C4-2B (cell line): ENCODE data around the gene MTNR1A.

ENCODE experiments used
- H3K27ac ChIP-seq: fragments of 450-650 bp; 2 replicates; pipeline ENCODE4 v1.5.1; 2017
- CTCF ChIP-seq: fragments of 450-650 bp; conservative IDR thresholded peaks from 2 replicates; pipeline ENCODE4 v1.5.1; 2017; ENCODE audit warnings: mild to moderate bottlenecking
- ZFX ChIP-seq: fragments of 450-650 bp; IDR thresholded peaks from 2 replicates; pipeline ENCODE4 v1.6.1; 2017

The MTNR1A gene

DNA sequence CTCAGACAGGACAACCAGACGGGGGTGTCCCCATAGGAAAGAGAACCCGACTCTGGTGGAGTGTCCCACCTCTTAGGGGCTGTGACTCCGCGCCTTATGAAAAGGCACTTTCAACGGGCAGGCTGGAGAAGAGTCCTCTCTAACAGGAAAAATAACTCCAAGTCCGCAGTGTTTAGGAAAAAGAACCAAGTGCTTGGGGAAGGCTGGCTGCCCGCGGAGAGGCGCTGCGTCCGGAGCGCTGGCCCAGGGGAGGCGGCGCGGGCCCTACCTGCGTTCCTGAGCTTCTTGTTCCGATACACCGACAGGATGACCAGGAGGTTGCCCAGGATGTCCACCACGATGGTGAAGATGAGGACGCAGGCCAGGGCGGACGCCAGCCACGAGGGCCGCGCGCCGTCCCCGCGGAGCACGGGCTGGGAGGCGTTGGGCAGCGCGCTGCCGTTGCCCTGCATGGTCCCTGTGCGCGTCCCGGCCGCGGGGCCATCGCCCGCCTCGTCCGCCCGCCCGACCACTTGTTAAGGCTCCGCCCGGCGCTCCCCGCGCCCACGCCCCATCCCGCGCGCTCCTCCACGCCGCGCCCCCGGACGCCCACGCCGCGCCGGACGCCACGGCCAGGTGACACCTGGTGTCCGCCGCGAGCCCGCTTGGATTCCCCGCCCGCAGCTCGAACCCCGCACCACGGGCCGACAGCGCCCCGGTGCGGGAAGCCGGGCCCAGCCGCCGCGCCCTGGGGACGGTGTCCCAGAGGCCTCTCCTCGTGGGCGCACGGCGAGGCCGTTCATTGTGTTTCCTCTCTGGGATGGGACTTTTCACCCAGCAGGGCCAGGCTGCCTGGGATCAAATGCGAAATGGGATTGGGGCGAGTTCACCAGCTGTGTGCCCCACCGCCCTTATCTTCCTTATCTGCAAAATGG lies at the start of gene MTNR1A:
MTNR1A (minus strand) TSS at position 654 of the 914 bp plus-strand sequence; CDS start at position 452, 202 bp downstream.
- TF ChIP-seq CTCF (peak; percentile 34), ZFX (no peak)
- H3K27ac ChIP-seq: no peak within 1 kb of the TSS

- TF ChIP-seq CTCF: no peak
- no peak for TF ChIP-seq ZFX
- no peak overlapping the region for H3K27ac ChIP-seq
Measured at GRCh38 chr4:186604124-186604807, 48.9 kb upstream of the MTNR1A start.

DNA sequence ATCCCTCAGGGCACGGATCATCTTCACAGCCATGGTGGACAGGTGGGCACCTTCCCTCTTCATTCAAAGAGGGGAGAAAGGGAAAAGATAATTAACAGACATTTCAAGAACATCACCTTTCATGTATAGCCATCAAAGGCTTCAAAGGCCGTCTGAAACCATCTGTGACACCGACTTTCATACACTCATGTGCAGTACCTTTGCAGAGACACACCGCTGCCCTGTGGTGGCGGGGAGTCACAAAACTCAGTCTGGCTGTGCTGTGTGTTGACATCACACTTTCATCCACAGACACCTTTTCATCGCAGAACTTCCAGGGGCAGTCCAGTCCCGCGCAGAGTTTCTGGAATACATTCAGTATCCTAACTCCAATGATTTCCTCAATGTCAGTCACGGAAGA lies 47.6 kb upstream of the MTNR1A start:
- TF ChIP-seq ZFX (no peak), CTCF (no peak)
- H3K27ac ChIP-seq: no peak overlapping the region

- TF ChIP-seq ZFX (no peak), CTCF (no peak)
- no peak overlapping the region for H3K27ac ChIP-seq
Measured at GRCh38 chr4:186599483-186599882, 44.1 kb upstream of the MTNR1A start.

DNA sequence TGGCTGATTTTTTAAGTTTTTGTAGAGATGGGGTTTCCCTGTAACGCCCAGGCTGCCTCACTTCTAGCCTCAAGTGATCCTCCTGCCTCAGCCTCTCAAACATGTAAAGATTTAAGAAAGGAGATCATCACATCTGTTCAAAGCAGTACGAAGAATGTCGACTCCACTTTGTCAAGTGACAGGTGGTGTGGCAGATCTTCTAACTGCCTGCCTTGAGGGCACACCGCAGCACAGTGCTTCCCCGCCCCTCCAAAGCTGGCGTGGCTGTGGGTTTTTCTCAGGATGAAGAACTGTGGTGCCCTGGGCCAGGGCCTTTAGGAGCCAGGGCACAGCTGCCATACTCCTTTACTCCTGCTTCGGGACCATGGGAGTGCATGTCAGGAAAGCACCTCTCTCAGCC lies 43.3 kb upstream of the MTNR1A start:
- no peak for TF ChIP-seq CTCF
- no peak for TF ChIP-seq ZFX
- no peak overlapping the region for H3K27ac ChIP-seq

DNA sequence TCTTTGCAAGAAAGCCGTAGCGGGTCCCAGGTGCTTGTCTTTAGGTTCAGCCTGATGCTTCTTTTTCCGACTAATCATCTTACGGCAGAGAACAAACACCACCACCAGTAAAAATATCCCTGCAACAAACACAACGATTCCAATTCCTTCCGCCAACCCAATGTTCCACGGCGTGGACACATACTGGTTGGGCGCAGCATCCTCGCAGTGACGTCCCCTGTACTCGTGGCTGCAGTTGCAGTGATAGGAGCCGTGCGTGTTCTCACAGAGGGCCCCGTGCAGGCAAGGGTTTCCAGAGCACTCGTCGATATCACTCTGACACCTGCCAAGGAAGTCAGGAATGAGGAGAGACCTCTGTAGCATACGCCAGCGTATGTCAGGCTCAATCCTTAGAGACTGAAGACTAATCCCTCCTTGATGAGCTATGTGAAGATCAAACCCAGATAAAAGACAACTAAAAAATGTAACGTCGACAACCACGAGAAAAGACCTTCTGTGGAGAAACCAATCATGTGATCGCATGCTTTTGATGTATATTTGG lies 41.6 kb upstream of the MTNR1A start:
- no peak for TF ChIP-seq ZFX
- no peak overlapping the region for H3K27ac ChIP-seq

GRCh38 chr4:186596346-186596745 lies 41.0 kb upstream of the MTNR1A start:
- H3K27ac ChIP-seq: no peak overlapping the region
- TF ChIP-seq CTCF (no peak), ZFX (no peak)
